Pancreas (tissue), 10 donors: ENCODE data around the gene GRIN3B. TPM values are rescaled to one million over a fixed set of nuclear protein-coding genes. Genes with fewer than 3 reads are reported as not detected.

Experiments used
- ATAC-seq, 4 donors: fragments of 200-7000 bp; cut with Tn5 transposase; one replicate each; pipeline versions ENCODE4 v1.8.0 to v1.9.1; 2020; ENCODE audit warnings: mild to moderate bottlenecking in 4 of 4, moderate library complexity in 4 of 4
- DNase-seq, 6 donors: peaks; one replicate each; pipeline ENCODE4 v3.0.0-alpha.2; 2020
- FAIRE-seq: peaks from 2 replicates; lab custom pipeline; 2012; peaks lifted over from hg19 to GRCh38; lab: Jason Lieb, UNC
- H3K27ac ChIP-seq, 4 donors: fragments of 200-600 bp; sonication (generic); 1 replicate in 3 of 4; 2 replicates in 1 of 4; pipeline versions ENCODE4 v1.5.0 to v1.8.0; 2020
- H3K27me3 ChIP-seq, 4 donors: fragments of 200-600 bp; one replicate each; pipeline ENCODE4 v1.8.0; 2021
- H3K36me3 ChIP-seq, 3 donors: fragments of 200-600 bp; sonication (generic) in 1 of 3; one replicate each; pipeline versions ENCODE4 v1.5.0 to v1.8.0; 2020 to 2021
- H3K4me1 ChIP-seq, 3 donors: fragments of 200-600 bp; one replicate each; pipeline ENCODE4 v1.8.0; 2021
- H3K4me3 ChIP-seq, 4 donors: fragments of 200-600 bp; sonication (generic) in 2 of 4; one replicate each; pipeline versions ENCODE4 v1.5.0 to v1.8.0; 2020 to 2021
- H3K9me3 ChIP-seq, 4 donors: fragments of 200-600 bp; one replicate each; pipeline ENCODE4 v1.8.0; 2021
- WGBS, 2 donors: extraction: QIAGEN DNeasy Blood & Tissue Kit; methylation state at CpG; one replicate each; pipeline ENCODE4 v1.1.7; 2013; 5-methylcytosine and 5-hydroxymethylcytosine counted together
- intact Hi-C, 3 donors: fragments of 100-400 bp; cut with DNase I; formaldehyde crosslinking; loops; one replicate each; pipeline versions ENCODE4 v1.11.1 to v1.14.2; 2022
- polyA plus RNA-seq, 2 donors: library from polyadenylated mRNA; stranded (reverse); fragments of 200-250 nt; gene quantifications; one replicate each; pipeline ENCODE4 v1.2.3, GENCODE V29; 2013
- total RNA-seq, 6 donors: library from RNA; stranded (reverse); fragmentation: NEBNext Ultra II Directional in 4 of 6; extraction: Animal tissue kit (Norgen Biotek cat#: 25700) in 4 of 6; gene quantifications; one replicate each; pipeline versions ENCODE4 v1.2.1 to v1.2.4, GENCODE V29; 2021 to 2023
- TF ChIP-seq, protein P1 (sequence below), 4 donors: fragments of 200-600 bp; sonication (generic) in 3 of 4; IDR thresholded peaks; one replicate each; pipeline versions ENCODE4 v1.5.0 to v1.8.0; 2021; ENCODE audit warnings: antibody characterized with exemption in 4 of 4
- donor health status: healthy with polysubstance abuse.
- donor health status: DM: no; HTN: no; CAD: no; lungs with moderate emphysema.
- donor health status: DM: no; HTN: no; CAD: no.
- donor health status: control.
- donor health status: control.
- donor health status: Bipolar disorder and iron deficiency.
- donor health status: DM: yes; HTN: yes; CAD: no.
- donor health status: DM: no; HTN: no; CAD: no.
- donor health status: DM: no; HTN: no; CAD: no.
- donor health status: DM: yes; HTN: yes; CAD: no.

The GRIN3B gene
- total and polyA plus RNA-seq, 8 donors, result 0.08 to 0.09 TPM; not detected in 6

DNA sequence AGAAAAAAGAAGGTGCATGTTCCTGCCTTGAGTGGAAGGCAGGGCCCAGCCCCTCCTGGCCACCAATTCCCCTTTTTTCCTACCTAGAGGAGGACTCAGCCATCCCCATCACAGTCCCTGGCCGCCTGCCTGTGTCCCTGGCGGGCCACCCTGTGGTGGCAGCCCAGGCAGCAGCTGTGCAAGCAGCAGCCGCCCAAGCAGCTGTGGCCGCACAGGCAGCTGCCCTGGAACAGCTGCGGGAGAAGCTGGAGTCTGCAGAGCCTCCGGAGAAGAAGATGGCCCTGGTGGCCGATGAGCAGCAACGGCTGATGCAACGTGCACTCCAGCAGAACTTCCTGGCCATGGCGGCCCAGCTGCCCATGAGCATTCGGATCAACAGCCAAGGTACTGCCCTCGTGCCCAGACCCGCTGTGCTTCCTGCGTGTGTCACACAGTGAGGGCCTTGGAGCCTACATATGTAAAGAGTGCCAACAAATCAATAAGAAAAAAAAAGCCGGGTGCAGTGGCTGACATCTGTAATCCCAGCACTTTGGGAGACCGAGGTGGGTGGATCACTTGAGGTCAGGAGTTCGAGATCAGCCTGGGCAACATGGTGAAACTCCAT is 33.6 kb upstream of the GRIN3B start:
- Histone ChIP-seq H3K27ac (no peak overlapping the region), H3K9me3 (no peaks in the 10 kb centered on the region), H3K27me3 (no peaks in the 10 kb centered on the region), H3K4me3 (no peak overlapping the region), H3K4me1 (no peaks in the 10 kb centered on the region), H3K36me3 (peaks cover 0 to 11% (median 0%) of the 10 kb centered on the region in 3 donors)
- FAIRE-seq (no peak), DNase-seq (peak in 1 of 6 donors; percentile 21), ATAC-seq (no peak)
- TF ChIP-seq, protein P1, sequence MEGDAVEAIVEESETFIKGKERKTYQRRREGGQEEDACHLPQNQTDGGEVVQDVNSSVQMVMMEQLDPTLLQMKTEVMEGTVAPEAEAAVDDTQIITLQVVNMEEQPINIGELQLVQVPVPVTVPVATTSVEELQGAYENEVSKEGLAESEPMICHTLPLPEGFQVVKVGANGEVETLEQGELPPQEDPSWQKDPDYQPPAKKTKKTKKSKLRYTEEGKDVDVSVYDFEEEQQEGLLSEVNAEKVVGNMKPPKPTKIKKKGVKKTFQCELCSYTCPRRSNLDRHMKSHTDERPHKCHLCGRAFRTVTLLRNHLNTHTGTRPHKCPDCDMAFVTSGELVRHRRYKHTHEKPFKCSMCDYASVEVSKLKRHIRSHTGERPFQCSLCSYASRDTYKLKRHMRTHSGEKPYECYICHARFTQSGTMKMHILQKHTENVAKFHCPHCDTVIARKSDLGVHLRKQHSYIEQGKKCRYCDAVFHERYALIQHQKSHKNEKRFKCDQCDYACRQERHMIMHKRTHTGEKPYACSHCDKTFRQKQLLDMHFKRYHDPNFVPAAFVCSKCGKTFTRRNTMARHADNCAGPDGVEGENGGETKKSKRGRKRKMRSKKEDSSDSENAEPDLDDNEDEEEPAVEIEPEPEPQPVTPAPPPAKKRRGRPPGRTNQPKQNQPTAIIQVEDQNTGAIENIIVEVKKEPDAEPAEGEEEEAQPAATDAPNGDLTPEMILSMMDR (IDR thresholded peaks at IDR 0.05), result no peak
- intact Hi-C loops, result no loop called here
- whole genome bisulfite sequencing, 2 donors, result 91 to 95% methylated on average over 17 of the region's 17 CpGs

DNA sequence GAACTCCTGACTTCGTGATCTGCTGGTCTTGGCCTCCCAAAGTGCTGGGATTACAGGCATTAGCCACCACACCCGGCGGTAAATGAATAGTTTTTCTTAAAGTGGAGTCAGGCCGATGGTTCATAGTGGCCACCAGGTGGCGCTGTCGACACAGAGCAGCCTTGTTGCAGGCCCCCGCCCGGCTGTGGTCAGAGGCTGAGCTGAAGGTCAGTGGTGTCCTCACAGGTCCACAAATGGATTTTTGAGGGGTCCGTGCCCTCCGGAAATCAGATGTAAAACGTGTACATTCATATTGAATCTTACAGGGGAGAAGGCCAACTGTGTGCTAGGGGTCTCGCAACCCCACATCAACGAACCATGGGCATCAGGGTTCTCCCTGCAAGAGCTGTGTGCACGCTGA is 29.5 kb upstream of the GRIN3B start:
- no peak overlapping the region for H3K27ac ChIP-seq
- no peaks in the 10 kb centered on the region for H3K4me1 ChIP-seq
- TF ChIP-seq, protein P1 (IDR thresholded peaks at IDR 0.05), result peak in 3 of 4 donors; percentile 13 to 40 (median 16)
- no peak for ATAC-seq
- H3K36me3 ChIP-seq, result peaks cover 0 to 8% (median 0%) of the 10 kb centered on the region in 3 donors
- FAIRE-seq, result no peak
- no peaks in the 10 kb centered on the region for H3K27me3 ChIP-seq
- H3K9me3 ChIP-seq, result no peaks in the 10 kb centered on the region
- peak in 1 of 6 donors; percentile 23 for DNase-seq
- WGBS, 2 donors, result 92 to 95% methylated on average over 14 of the region's 14 CpGs
- H3K4me3 ChIP-seq, result no peak overlapping the region
- intact Hi-C loops, result no loop called here

DNA sequence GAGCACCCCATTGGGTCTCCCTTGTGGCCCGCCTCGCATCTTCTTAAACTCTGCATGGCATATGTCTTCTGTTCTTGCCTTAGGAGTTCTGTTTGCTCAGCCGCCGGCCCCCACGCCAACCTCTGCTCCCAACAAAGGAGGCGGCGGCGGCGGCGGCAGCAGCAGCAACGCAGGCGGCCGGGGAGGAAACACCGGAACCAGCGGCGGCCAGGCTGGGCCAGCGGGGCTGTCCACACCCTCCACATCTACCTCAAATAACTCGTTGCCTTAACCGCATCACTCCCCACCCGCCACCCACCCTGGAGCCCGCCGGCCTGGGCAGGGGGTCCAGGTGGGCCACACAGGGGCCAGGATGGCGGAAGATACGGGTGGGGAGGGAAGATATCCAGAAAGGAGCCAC is 28.4 kb upstream of the GRIN3B start:
- Histone ChIP-seq H3K9me3 (no peaks in the 10 kb centered on the region), H3K4me3 (no peak overlapping the region), H3K36me3 (peaks cover 0 to 8% (median 0%) of the 10 kb centered on the region in 3 donors), H3K27ac (no peak overlapping the region), H3K27me3 (no peaks in the 10 kb centered on the region), H3K4me1 (no peaks in the 10 kb centered on the region)
- TF ChIP-seq, protein P1 (IDR thresholded peaks at IDR 0.05), result no peak
- no peak for FAIRE-seq
- no peak for DNase-seq
- intact Hi-C loops, result no loop called here
- ATAC-seq, result no peak
- WGBS, 2 donors, result 95 to 96% methylated on average over 24 of the region's 24 CpGs

DNA sequence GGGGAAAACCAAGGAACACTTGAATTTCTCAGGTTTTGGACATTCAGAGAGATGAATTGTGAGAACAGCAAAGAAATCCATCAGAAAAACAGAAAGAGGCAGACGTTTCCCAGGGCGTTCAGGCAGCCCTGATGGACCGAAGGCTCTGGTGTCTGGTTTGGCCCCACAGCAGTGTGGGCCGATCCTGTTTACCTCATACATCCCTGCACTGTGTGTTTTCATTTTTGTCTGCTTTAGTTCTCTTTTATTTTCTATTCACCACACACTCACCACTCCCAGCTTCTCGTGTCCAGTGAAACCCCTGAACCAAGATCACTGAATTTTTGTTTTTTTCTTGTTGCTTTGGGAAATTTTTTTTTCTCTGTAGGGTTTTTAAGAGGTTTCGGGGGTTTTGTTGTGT is 27.9 kb upstream of the GRIN3B start:
- peaks cover 0 to 8% (median 0%) of the 10 kb centered on the region in 3 donors for H3K36me3 ChIP-seq
- FAIRE-seq, result no peak
- no peaks in the 10 kb centered on the region for H3K4me1 ChIP-seq
- H3K9me3 ChIP-seq, result no peaks in the 10 kb centered on the region
- no peak overlapping the region for H3K27ac ChIP-seq
- H3K27me3 ChIP-seq, result no peaks in the 10 kb centered on the region
- no peak for ATAC-seq
- no peak for DNase-seq
- intact Hi-C loops, result no loop called here
- TF ChIP-seq, protein P1 (IDR thresholded peaks at IDR 0.05), result no peak
- no peak overlapping the region for H3K4me3 ChIP-seq
- 96 to 98% methylated on average over 6 of the region's 6 CpGs for WGBS, 2 donors
